COLO668 (cell line): ENCODE results near the gene ASCL2.

ENCODE experiments used
- DNase-seq: peaks from one replicate; lab custom pipeline; 2025; ENCODE audit not compliant: unreplicated experiment; lab: John Stamatoyannopoulos, UW

ASCL2 gene

DNA sequence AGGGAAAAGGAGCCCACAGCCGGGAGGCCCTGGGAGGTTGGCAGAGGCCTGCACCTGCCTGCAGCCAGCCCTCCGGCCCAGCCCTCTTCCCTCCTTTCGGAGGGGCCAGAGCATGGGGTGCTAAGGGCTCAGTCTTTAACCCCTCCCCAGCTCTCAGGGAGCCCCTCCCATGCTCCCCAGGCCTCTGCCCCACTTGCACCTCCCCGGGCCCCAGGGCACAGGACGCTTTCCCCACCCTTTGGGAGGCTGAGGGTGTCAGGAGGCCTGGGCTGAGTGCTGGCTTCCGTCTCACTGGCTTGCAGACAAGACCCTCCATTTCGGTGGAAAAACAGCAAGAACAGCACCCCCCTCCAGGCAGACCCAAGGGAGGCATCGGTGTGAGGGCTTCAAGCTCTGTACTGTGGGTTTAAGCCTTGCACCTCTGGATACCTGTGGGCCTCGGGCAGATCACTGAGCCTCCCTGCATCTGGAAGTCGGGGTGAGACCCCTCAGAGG is 7.3 kb downstream of the ASCL2 start:
- no peak for DNase-seq

DNA sequence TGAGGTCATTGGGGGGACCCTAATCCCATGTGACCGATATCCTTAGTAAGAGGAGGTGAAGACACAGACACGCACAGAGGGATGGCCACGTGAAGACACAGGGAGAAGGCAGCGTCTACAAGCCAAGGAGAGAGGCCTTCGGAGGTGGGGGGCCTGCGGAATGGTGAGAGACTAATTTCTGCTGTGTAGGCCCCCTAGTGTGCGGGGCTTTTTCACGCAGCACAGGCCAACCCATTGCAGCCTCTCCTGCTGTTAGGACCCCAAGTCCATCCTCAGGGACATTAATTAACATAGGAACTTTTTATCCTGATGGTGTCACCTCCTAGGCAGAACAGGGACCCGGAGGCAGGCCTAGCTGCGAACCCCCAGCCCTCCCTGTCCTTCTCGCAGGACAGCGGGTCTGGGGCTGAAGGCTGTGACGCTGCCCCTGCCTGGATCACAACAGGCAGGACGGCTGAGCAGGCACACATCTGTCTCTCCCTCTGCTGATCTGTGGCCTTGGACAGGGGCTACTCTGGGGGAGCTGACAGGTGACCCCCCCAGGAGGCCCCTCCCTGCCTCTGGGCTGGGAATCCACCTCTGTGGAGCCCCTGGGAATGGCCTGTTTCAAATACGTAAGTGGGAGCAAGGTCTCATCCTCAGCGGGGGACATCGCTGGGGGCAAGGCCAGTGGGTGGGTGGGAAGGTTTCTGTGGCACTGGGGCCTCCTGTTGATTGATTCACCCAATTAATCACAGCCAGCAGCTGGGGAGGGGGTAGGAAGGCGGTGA is 7.9 kb downstream of the ASCL2 start:
- DNase-seq: no peak

DNA sequence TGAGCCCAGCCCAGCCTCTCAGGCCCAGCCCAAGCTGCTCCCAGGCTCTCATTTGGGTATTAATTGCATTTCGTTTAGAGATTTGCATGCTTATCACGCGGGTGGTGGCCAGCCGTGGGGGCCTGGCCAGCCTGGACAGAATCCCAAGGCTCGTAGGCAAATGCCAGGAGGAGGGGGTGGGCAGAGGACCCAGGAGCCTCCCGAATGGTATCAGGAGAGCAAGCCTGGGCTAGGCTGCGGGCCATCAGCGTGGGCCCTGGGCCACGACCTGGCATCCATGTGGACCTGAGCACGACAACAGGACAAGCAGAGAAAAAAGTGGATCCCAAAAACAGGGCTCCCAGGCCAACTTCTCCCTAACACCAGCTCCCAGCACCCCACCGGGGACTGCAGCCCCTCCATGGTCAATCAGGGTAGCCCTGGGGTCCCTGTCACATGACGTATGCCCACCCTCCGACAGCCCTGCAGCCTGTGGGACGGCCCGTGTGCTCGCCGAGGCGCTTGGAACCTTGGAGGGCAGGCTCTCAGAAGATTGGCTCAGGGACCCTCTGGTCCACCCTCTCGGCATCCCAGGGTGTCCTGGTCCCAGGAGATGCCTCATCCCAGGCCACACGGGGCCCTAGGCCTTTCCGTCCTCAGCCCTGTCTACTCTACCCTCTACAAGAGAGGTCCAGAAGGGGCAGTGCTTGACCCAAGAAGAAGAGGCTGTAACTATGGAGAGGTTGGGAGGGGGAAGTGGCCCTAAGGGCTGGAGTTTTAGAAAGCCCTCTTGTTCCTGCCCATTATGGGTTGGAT is 8.8 kb downstream of the ASCL2 start:
- no peak for DNase-seq

DNA sequence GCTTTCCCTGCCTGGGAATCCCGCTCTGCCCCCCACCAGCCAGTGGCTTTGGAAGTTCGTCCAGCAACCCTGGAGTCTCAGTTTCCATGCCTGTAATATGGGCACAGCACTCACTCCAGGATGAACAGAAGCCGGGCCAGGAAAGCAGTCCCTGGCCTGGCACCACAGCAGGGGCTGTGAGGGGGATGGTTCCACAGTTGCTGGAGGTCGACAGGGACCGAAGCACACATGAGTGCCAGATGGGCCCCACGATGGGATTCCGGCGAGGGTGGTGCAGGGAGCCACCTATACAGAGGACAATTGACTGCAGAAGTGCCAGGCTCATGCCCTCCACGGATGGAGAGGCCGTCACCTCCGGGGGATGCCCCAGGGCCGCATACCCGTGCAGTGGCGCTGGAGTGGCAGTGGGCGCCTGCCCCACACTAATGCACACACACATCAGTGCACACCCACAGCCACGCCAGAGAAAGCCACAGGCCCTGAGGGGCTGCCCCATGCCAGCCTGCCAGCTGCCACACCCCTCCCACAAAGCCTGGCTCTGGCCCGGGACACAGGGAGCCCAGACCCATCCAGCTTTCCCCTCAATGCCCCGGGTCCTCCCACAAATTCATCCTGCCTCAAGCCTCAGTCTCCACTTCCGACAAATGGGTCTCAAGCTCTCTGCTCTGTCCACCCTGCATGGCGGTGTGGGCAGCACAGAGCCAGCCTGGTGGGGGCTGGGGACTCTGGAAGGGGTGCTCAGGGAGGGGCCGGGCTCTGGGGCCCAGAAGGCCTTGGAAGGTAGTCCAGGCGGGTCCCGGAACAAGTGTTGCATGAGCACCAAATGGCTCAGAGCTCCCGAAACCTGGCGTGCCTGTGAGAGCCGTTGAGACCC is 9.7 kb downstream of the ASCL2 start:
- no peak for DNase-seq

DNA sequence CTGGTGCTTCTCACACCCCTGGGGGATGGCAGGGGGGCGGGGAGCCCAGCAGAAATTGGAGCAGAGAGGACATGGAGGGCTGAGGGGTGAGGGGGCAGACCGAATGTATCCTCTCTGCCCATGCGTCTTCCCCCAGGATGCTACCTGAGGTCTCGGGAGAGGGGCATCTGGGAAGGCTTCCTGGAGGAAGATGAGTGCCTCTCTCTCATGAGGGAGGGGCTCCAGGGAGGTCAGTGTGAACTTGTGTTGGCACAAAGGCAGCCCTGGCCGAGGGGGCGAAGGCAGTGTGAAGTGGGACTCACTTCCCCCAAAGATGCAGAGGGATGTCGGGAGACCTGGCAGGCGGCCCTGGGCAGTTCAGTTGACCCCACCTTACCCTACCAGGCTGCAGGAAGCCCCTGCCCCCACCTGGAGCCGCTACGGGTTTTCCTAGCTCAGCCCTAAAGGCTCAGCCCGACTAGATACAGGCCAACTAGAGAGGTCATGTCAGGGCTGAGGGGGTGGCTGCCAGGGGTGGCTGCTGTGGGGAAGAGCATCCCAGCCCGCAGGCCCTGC is 10.4 kb downstream of the ASCL2 start:
- no peak for DNase-seq

DNA sequence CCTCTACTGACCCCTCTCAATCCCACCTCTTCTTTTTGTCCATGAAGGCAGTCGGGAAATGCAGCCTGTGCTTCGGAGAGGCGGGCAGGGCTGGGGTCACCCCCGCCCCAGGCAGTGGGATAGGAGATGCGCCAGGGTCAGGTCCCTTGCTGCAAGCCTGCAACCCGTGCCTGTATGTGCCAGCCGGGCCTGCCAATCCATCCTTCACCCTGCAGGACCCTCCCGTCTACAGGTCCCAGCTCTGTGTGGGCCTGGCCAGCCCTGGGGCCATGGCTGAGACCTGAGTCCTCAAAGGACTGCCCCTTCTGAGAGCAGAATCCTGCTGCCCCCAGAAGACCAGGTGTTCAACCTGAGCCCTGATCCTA is 10.9 kb downstream of the ASCL2 start:
- no peak for DNase-seq

DNA sequence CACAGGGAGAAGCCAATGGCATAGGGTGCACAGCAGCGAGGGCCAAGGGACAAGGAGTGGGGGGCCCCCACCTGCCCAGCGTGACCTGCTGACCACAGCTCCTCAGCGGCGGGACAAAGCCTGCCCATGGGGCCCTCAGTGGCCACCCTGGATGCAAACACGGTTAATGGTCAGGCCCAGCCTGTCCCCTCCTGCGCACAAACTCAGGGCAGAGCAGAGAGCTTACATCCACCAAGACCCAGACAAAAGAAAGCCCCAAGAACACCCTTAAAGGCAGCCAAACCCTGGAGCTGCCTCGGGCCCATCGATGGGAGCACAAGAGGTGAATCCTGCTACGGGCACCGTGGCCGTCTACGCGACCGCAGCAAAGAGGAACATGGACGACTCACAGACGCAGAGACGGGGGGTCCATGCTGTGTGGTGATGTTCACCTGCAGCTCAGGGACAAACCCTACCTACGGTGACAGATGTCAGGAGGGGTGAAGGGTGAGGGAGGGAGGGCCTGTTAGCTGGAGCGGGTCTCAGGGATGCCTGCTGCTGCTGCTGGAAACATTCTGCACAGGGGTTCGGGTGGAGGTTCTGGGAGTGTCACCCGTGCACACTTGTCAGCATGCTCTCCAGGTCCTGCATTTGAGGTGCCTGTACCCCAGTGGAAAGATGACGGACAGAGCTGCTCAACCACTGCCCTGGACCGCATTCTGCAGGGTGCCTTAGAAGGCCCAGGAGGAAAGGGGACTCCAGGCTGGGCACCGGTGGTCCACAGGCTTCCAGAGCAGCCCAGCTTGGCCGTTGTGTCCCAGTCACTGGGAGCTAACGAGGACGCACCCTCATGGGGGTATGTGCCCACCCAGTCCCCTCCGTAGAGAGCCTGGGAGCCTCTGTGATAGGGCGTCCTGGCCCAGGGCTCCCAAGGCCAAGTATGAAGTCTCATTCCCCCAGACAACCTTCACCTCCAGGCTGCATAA is 11.6 kb downstream of the ASCL2 start:
- no peak for DNase-seq

DNA sequence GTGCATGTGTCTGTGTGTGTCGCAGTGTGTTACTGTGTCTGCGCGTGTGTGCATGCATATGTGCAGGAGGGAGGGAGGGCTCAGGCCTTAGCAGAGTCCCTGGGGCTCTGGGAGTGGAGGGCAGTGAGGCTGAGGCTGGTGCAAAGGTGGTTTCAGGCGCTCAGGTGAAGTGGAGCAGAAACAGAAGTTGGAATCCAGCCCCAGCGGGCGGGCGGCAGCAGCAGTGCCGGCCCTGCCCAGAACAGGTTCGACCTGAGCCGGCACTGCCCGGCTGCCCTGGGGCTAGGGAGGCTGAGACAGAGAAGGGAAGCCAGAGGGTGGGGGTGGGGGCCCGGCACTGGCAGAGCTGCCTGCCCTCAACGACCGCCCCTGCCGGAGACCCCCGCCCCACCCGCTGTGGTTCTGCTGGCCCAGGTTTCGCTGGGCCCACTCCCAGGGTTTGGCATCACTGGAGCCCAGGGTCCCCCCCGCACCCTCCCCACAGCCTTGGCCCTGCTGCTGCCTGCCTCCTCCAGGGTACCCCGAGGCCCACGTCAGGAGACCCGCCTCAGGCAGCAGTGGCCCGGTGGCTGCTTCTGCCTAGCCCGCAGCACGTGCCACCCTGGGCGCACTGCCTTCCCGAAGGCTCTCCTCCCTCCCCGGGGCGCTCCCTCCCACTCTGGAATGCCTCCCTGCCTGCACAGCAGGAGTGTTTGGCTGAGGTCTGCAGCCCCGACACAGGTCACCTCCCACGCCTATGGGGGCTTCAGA is 13.3 kb downstream of the ASCL2 start:
- no peak for DNase-seq

DNA sequence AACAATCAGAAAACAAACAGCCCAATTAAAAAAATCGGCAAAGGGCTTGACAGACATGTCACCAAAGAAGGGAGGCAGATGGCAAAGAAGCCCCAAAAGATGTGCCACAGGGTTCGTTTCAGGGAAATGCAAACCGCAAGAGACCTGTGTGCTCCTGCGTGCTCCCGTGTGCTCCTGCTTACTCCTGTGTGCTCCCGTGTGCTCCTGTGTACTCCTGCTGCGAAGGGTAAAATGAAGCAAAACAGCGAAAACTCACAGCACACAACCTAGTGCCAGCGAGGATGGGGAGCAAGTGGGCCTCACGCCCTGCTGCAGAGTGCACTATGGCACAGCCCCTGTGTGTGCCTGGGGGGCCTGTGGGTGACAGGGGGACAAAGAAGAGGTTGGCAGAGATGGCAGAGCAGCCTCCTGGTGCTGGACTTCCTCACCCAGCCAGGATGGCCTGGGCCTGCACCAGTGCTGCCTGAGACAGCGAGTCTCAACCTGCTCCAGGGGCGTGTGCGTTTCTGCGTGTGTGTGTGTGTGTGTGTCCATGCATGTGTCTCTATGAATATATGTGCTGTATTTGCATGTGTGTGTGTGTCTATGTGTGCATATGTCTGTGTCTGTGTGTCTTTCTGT is 14.0 kb downstream of the ASCL2 start:
- DNase-seq: no peak

DNA sequence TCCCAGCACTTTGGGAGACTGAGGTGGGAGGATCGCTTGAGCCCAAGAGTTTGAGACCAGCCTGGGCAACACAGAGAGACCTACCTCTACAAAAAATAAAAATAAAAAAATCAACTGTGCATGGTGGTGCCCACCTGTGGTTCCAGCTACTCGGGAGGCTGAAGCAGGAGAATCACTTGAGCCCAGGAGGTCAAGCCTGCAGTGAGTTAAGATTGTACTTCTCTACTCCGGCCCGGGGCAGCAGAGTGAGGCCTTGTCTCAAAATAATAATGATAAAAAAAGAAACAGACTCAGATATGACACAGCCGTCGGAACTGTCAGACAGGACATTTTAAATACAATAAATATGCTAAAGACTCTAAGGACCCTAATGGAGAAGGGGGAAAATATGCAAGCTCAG is 18.4 kb downstream of the ASCL2 start:
- DNase-seq: no peak

DNA sequence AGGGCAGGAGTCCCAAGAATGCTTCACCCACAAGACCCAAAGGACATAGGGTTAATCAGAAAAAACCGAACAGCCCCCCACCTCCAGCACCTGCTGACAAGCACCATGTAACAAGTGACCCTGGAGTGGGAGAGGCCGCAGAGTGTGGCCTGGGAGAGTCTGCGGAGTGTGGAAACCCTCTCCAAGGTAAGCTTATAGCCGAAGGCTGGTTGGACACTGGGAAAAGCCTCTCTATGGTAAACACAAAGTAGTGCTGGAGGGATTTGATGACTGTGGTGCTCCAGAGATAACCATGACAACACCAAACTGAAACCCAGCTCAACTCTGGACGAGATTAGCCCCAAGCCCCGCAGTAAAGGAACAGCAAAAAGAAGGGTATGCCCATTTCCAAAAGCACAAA is 19.2 kb downstream of the ASCL2 start:
- DNase-seq: no peak

DNA sequence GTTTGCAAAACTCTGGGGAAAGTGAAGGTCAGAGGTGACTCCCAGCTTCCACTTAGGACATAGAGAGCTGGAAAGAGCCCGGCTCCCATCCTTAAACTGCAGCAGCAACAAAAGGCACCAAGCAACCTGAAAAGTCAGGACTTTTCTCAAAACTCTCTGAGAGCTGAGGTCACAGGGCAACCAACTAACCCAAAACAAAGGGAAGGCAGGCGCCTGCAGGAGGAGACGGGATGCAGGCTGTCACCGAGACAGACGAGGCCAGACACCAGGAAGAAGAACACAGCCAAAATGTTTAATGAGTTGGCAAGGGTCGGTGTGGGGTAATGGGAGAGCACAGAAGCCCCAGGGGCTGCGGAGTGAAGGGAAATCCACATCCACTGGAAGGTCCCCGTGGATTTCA is 19.9 kb downstream of the ASCL2 start:
- DNase-seq: no peak

DNA sequence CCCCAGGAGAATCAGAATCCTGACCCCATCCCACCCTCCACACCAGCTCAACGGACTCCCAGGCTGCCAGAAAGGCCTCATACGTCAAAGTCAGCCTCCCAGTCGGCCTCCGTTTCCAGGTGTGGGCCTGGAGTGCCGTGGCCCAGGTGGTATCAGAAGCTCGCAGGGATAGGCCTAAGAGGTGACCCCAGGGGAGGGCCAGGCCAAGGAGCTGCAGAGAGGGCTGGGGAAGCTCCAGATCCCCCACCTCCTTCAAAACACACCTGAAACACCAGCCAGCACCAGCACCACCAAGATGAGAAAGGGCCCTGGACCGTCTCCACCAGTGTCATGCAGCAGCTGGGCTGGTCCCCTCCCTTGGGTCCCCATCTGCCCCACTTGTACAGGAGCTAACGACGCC is 20.3 kb downstream of the ASCL2 start:
- no peak for DNase-seq

DNA sequence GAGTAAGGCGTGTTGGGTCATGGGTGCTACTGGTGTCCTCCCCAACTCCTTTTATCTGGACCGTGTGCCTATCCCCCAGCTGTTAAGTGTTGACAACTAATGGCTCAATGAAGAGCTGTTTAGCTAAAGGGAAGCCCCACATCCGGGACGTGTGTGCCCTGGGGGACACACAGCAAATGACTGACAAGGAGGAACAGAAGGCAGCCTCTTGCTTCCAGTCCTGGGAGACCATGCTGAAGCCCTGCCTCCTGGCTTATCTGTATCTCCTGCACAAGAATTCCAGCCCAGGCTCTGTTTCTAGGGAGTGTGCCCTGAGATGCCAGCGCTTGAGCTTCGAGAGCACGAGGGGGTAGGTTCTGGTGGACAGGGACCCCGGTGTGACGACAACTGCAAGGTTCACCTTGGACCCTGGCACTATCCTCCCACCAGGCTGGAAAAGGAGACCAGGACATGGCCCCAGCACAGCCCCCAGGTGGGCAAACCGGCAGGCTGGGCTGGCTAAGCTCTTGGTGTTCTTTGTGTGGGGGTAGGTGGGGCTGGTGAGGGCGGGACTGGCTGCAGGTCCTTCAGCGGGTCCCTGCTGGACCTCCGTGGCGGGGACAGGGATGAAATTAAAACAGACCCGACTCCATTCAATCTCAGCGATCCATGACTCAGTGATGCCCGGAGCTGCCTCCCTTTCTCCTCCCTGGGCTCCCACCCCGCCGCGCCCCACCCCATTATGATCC is 21.0 kb downstream of the ASCL2 start:
- no peak for DNase-seq

DNA sequence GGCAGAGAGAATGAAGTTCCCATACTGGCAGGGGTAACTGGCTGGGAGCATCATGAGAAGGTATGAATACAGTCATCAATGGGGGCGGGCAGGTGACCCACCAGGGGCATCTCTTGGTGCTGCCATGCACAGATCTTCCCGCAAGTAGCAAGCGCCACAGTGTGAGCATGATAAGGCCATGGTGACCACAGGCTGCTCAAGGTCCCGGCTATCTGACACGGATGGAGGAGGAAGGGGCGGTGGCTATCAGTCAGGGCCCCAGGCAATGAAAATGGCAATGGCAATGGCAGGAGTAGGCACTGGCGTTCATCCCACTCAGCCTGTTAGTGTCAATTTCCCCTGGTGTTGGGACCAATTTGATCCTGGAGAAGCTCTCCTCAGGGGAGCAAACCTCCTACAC is 21.6 kb downstream of the ASCL2 start:
- no peak for DNase-seq

DNA sequence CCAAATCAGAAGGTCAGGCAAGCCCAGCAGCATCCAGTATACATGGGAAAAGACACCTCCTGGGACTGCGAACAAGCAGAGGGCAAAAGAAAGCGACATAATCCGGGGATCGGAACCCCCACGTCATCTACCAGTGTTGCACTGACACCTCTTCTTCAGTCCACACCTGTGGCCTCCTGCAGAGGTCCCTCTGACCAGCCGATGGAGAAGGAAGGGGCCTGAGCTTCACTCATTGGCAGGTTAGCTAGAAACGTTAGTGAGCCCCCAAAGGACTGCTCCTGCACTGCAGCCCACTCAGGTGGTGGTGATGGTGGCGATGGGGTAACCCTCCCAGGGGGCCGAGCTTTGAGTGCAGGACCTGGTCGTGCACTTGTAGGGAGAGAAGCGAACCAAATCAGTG is 22.1 kb downstream of the ASCL2 start:
- DNase-seq: no peak

DNA sequence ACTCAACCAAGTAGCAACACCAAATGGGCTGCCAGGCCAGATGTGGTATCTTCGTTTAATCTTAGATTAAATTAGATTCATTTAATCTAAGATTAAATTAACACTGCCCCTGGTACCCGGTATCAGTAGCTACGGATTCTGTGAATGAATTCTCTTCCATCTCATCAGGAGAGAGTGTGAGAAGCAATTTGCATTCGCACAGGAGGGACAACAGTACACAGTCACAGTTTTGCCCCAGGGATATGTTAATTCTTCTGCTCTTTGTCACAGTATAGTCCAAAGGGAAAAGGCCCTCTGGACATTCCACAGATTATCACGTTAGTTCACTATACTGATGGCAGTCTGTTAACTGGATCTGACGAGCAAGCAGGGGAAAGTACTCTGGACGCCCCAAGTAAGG is 22.9 kb downstream of the ASCL2 start:
- no peak for DNase-seq

DNA sequence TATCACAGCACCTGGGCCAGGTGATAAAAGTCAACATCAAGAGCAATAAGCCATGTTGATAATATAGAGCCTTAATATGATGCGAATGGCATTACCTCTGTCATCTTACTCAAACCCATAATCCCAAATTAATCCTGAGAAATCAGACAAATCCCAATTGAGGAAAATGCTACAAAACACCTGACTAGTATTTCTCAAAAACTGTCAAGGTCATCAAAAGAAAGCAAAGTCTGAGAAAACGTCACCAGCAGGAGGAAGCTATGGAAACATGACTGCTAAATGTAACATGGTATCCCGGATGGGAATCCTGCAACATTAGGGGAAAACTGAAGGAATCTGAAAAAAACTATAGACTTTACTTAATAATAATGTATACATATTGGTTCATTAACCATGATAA is 29.6 kb downstream of the ASCL2 start:
- no peak for DNase-seq
